Stimulated activated CD8-positive, alpha-beta memory T cell treated with anti-CD3 and anti-CD28 coated beads, Interleukin-15, amount 100 ng/mL, for 1 hour (primary cell): ENCODE results near the gene GFPT2.

Source experiments
- DNase-seq: peaks from one replicate; pipeline ENCODE4 v3.0.0-alpha.2; 2020; ENCODE audit warnings: low read depth

GFPT2 gene

DNA sequence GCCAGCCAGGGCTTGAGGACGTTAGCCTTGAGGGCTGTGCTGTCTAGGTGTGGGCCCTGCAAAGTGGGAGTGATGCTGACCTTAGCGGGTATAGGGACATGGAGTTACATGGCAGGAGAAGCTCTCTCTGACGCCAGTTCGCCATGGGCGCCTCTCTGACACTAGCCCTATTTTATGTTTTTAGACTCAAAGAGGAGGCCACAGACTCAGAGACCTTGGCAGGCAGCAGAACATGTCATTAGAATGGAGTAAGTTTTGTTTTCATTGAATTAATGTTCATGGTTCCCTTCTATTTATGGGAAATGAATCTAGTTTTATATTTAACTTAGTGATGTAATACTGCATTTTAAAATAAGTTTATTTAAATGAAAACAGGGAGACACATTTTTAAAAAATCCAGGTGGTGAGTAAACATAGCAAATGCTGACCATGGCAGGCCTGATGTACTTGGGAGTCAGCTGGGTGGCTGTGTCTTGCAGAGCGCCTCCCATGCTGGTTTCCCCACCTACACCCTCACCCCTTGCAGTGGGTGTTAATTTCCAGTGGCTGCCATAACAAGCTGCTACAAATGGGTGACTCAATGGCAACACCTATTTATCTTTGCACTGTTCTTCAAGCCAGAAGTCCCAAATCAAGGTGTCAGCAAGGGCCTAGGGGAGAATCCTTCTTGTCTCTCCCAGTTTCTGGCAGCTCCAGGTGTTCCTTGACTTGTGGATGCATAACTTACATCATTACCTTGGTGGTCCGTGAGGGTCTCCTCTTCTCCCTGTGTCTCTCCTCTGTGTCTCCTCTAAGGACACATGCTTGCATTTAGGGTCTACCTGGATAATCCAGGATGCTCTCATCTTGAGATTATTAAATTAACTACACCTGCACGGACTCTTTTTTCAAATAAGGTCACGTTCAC lies 25.6 kb upstream of the GFPT2 start:
- no peak for DNase-seq

GRCh38 chr5:180377556-180378197 lies 24.5 kb upstream of the GFPT2 start:
- no peak for DNase-seq

- no peak for DNase-seq
Observed at GRCh38 chr5:180376511-180376910, 23.4 kb upstream of the GFPT2 start.

DNA sequence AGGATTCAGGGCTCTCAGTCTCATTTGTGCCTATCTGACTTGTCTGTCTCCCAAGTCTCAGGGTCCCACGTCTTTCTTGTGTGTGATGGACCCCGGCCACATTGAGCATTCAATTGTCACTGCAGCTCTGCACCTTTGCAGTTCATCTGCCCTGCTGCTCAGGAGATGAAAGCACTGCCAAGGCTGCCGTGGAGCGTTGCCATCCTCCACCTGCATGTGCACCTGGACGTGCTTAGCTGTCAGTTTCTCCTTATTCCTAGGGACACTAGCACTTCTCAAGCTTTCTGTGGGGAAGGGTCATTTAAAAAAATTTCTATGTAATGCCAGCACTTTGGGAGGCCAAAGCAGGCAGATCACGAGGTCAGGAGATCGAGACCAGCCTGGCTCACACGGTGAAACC lies 22.8 kb upstream of the GFPT2 start:
- no peak for DNase-seq

DNA sequence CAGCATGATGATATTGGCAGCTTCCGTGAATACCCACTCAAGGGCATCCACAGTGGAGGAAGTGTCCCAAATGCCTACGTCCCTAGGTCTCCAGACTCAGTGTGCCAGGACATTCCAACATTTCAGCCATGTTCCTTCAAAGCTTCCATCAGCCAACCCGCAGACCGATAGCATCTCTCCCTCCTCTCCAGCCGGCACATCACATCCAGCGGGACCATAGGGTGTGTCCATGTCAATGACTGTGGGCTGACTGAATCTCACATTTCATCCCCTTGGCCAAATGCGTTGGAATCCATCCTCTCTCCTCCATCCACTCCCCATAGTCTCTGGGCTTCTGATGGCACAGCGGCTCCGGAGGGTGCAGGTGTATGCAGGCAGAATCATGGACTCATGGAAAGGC lies 22.2 kb upstream of the GFPT2 start:
- DNase-seq, result no peak

DNA sequence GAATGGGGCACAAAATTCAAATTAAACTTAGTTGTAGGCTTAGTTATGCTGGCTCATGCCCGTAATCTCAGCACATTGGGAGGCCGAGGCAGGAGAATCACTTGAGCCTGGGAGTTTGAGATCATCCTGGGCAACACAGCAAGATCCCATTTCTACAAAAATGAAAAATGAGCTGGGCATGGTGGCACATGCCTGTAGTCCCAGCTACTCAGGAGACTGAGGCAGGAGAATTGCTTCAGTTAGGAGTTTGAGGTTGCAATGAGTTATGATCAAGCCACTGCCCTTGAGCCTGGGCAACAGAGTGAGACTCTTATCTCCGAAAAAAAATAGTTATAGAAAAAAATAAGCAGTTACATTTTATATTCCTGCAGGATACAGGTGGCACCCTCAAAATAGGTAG lies 20.7 kb upstream of the GFPT2 start:
- no peak for DNase-seq

GRCh38 chr5:180373454-180373853 lies 20.3 kb upstream of the GFPT2 start:
- no peak for DNase-seq

- DNase-seq, result no peak
Observed at GRCh38 chr5:180371949-180372348, 18.8 kb upstream of the GFPT2 start.

DNA sequence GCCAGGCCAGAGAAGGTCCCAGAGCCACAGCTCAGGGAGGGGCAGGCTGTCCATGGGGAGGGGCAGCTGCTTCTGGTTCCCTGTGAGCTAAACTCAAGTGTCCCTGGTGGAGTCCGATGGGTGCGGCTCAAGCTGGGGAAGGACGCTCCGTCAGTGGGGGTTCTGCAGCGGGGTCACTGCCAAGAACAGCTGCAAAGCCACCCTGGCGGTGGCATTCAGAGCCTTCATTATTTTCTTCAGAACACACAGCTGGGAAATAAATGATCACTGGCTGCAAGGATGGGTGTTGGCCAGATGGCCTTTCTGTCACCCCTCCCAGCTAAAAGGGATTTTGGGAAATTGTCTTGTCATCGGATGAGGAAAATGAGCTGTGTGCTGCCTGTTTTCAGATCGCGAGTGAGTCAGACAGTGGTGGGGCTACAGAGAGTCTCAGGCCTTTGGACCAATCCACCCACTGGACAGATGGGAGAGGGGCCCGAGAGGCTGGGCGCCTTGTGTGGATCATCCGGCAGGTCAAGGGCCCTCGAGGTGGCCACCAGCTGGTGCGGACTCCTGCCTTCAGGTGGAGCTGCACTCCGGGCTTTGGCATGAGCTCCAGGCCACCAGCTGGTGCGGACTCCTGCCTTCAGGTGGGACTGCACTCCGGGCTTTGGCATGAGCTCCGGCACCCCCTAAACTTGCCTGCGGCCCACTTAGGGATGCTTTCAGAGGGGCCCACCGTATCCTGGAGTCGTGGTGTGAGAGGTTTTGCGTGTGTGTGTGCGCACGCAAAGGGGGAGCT lies 17.9 kb upstream of the GFPT2 start:
- DNase-seq, result no peak

- no peak for DNase-seq
Observed at GRCh38 chr5:180367991-180368390, 14.9 kb upstream of the GFPT2 start.

DNA sequence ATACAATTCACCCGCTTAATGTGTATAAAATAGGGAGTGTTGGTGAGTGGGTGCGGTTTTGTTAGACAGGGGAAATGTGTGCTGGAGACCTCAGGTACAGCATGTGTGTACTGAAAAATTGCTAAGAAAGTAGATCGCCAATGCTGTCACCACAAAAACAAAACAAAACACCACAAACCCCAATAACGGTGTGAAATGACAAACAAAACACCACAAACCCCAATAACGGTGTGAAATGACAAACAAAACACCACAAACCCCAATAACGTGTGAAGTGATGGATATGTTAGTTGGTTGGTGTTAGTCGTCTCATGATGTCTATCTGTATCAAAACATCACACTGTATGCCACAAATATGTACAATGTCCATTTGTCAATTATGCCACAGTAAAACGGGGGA lies 14.2 kb upstream of the GFPT2 start:
- no peak for DNase-seq

DNA sequence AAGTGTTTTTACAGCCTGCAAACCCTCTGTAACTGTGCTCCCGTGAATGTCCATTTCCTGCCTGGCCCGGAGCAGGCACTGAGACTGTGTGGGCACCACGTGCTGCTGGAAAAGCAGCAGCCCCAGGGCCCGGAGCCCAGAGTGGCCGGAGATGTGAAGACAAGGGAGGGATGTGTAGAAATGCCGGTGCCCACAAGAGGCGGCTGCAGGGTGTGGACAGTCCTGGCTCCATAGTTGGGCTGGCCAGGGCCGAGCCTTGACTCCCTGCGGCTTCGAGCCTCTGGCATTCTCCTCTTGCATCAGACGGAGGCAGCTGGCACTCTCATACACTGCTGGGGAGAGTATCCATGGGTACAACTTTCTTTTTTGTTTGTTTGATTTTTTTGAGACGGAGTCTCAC lies 13.2 kb upstream of the GFPT2 start:
- no peak for DNase-seq

GRCh38 chr5:180365829-180366228 lies 12.7 kb upstream of the GFPT2 start:
- no peak for DNase-seq

GRCh38 chr5:180364306-180364856 lies 11.2 kb upstream of the GFPT2 start:
- DNase-seq, result no peak

- no peak for DNase-seq
Observed at GRCh38 chr5:180360078-180360957, 7.2 kb upstream of the GFPT2 start.

- DNase-seq, result no peak
Observed at GRCh38 chr5:180358694-180359093, 5.6 kb upstream of the GFPT2 start.

- DNase-seq, result no peak
Observed at GRCh38 chr5:180358179-180358578, 5.0 kb upstream of the GFPT2 start.

DNA sequence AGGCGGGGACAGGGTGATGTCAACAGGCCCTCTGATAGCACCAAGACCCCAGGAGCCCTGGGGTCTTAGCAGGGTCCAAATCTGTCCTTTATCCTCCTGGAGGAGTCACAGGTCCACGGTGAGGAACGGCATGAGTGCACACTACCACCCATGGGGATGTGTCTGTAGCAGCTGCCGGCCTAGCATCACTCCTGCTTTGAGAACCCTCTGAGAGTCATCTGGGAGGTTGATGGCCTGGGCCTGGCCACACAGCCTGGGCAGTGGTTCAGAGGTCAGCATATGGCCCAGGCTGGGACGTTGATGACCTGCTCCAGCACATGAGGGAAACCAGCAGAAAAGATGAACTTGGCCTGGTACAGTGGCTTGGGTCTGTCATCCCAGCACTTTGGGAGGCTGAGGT lies 1.8 kb upstream of the GFPT2 start:
- DNase-seq, result no peak

- no peak for DNase-seq
Observed at GRCh38 chr5:180353980-180354452, 880 bp upstream of the GFPT2 start.

DNA sequence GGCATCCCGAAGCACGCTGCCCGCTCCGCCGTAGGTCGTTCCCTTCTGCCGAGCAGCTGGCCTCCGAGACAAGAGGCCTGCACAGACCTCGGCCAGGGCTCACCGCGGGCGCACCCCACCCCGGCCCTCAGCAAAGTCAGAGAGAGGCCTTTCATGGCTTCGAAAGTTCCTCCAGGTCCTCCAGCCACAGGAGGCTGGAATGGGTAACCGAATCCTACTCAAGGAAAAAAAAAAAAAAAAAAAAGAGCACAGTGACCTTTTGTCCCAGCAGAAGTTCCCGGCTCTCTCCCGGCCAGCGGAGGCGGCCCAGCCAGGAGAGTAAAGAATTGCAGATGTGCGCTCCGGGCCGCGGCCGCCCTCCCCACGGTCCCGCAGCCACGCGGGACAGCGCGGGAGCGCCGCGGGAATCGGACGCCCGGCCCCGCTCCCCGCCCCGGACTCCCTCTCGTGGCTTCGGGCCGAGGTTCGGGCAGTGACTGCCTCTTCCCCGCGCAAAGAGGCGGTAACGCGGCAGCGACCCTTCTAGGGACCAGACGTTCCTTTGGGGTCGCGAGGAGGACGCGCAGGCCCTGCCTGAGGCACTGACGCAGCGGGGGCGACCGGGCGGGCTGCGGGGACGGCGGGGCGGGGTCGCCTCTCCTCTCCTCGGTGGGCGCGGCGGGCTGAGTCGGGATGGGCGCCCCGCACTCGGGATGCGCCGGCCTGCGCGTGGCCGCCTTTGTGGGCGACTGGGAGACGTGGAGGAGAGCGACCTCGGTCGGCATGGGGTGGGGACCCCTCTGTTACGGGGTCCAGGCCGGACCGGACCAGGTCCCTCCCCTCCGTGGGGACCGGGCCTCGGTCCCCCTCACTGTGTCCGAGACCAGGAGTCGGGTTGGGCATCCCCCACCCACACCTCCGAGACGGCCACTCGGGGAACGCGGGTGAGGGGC lies 754 bp downstream of the GFPT2 start:
- no peak for DNase-seq
